ENCODE data around the gene STK24. TPM values are rescaled to one million over a fixed set of nuclear protein-coding genes. Genes with fewer than 3 reads are reported as not detected.
"Not testable (repeated sequence)": the region's sequence is repeated elsewhere in the genome, so short reads cannot be mapped to it uniquely, and the experiment has no call there.

The STK24 gene
- total RNA-seq, 1 donor from 2014 or later: 92.3 TPM

DNA sequence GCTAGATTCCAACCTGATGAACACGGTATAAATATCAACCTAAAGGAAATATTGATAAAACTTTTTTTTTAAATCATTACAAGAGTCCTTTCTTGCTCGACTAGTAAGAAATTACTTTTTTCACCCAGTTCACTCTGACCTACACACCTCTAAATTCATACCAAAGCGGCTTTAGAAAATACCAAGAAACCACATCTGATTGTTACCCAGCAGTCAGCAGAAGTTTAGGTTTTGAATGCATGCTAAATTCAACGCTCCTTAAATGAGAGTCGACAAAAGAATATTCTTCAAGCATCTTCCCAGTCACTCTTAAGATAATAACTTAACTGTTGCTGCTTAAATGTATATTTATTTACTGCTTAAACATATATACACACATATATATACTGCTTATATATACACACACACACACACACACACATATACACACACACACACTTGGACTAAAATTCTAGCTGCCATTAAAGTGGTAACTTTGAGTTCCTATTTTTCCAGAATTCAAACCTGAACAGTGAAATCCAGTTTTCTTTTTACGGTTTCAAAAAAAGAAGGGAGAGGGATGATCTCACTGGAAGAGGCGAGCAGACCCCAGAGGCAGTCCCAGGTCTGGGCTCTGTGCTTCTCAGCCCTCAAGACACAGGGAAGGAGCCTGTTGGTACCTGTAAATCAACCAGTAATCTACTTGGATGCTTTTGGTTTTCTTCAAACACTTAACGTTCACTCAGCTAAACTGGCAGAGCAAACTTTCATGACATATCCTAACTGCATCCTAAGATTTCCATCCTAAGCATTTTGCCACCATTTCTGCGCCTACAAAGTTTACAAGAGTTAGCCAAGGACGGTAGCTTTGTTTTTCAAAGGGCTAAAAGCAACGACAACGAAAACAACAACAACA, 1.7 kb downstream of the STK24 start:
- Mint-ChIP-seq H3K27ac (ENCODE audit: unreplicated experiment) (peak overlapping the region; percentile 95), H3K9me3 (ENCODE audit: unreplicated experiment) (no peaks in the 10 kb centered on the region), H3K27me3 (ENCODE audit: unreplicated experiment) (peaks cover 16% of the 10 kb centered on the region), H3K4me1 (ENCODE audit: unreplicated experiment) (peaks cover 68% of the 10 kb centered on the region), H3K36me3 (ENCODE audit: low read depth, unreplicated experiment) (peaks cover 5% of the 10 kb centered on the region), H3K4me3 (ENCODE audit: unreplicated experiment) (peak overlapping the region; percentile 99)
- TF ChIP-seq, protein P1, sequence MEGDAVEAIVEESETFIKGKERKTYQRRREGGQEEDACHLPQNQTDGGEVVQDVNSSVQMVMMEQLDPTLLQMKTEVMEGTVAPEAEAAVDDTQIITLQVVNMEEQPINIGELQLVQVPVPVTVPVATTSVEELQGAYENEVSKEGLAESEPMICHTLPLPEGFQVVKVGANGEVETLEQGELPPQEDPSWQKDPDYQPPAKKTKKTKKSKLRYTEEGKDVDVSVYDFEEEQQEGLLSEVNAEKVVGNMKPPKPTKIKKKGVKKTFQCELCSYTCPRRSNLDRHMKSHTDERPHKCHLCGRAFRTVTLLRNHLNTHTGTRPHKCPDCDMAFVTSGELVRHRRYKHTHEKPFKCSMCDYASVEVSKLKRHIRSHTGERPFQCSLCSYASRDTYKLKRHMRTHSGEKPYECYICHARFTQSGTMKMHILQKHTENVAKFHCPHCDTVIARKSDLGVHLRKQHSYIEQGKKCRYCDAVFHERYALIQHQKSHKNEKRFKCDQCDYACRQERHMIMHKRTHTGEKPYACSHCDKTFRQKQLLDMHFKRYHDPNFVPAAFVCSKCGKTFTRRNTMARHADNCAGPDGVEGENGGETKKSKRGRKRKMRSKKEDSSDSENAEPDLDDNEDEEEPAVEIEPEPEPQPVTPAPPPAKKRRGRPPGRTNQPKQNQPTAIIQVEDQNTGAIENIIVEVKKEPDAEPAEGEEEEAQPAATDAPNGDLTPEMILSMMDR (IDR thresholded peaks at IDR 0.05; ENCODE audit: unreplicated experiment): no peak
- DNase-seq (ENCODE audit: low spot score): no peak

DNA sequence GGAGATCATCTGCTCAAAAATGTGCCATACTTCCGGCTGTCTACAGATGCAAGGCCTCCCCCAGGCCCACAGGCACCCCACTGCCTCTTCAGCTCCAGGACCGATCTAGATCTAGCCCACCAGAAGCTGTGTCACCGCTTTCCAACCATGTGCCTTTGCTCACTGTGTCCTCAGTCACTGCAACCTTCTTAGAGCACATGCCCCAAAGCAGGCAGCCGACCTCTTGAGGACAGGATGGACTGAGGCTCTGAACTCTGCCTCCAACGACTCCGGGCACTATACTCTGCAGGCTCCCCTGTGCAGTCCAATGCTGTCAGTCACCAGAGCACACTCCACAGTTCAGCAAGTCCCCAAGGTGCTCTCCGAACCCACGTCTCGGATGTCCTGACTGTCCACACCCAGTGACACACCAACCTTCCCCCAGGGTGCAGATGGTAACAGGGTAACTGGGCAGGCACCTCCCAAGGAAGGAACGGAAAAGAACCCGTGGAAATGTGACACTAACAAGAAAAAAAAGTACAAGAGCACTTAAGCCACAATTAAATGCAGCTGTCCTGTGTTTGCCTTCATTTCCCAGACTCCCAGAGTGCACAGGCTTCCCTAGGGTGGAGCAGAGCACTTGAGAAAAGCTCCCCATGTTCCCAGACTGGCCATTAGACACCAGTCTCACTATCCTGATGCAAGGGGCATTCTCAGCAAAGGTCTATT, 4.8 kb downstream of the STK24 start:
- Mint-ChIP-seq H3K9me3 (ENCODE audit: unreplicated experiment) (no peaks in the 10 kb centered on the region), H3K4me1 (ENCODE audit: unreplicated experiment) (peaks cover 63% of the 10 kb centered on the region), H3K36me3 (ENCODE audit: low read depth, unreplicated experiment) (peaks cover 5% of the 10 kb centered on the region), H3K27me3 (ENCODE audit: unreplicated experiment) (peaks cover 8% of the 10 kb centered on the region), H3K27ac (ENCODE audit: unreplicated experiment) (no peak overlapping the region), H3K4me3 (ENCODE audit: unreplicated experiment) (peak overlapping the region; percentile 33)
- no peak for DNase-seq (ENCODE audit: low spot score)
- TF ChIP-seq, protein P1 (IDR thresholded peaks at IDR 0.05; ENCODE audit: unreplicated experiment): no peak

DNA sequence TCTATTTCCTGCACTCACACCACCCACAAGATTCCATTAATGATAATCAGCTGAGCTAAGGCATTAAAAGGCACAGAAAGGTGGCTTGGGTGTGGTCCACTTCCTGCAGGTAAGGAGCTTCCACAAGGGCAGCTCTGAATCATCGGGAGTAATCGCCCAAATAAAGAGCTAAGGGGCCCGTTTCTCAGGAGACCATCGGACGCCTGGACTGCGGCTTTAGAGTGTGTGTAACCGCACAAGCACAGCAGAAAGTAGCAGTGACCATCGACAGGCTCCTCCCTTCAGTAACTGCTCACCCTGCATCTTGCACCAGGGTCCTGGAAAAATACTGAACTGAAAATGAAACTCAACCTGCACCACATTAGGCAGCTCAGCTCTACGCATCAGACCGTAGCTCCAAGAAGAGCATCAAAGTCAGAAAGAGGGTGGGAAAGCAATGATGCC, 6.0 kb downstream of the STK24 start:
- no peak for DNase-seq (ENCODE audit: low spot score)
- no peak overlapping the region for H3K27ac Mint-ChIP-seq (ENCODE audit: unreplicated experiment)
- H3K4me1 Mint-ChIP-seq (ENCODE audit: unreplicated experiment): peaks cover 75% of the 10 kb centered on the region
- H3K27me3 Mint-ChIP-seq (ENCODE audit: unreplicated experiment): peaks cover 8% of the 10 kb centered on the region
- no peaks in the 10 kb centered on the region for H3K9me3 Mint-ChIP-seq (ENCODE audit: unreplicated experiment)
- H3K4me3 Mint-ChIP-seq (ENCODE audit: unreplicated experiment): no peak overlapping the region
- H3K36me3 Mint-ChIP-seq (ENCODE audit: low read depth, unreplicated experiment): peaks cover 5% of the 10 kb centered on the region
- TF ChIP-seq, protein P1 (IDR thresholded peaks at IDR 0.05; ENCODE audit: unreplicated experiment): no peak

DNA sequence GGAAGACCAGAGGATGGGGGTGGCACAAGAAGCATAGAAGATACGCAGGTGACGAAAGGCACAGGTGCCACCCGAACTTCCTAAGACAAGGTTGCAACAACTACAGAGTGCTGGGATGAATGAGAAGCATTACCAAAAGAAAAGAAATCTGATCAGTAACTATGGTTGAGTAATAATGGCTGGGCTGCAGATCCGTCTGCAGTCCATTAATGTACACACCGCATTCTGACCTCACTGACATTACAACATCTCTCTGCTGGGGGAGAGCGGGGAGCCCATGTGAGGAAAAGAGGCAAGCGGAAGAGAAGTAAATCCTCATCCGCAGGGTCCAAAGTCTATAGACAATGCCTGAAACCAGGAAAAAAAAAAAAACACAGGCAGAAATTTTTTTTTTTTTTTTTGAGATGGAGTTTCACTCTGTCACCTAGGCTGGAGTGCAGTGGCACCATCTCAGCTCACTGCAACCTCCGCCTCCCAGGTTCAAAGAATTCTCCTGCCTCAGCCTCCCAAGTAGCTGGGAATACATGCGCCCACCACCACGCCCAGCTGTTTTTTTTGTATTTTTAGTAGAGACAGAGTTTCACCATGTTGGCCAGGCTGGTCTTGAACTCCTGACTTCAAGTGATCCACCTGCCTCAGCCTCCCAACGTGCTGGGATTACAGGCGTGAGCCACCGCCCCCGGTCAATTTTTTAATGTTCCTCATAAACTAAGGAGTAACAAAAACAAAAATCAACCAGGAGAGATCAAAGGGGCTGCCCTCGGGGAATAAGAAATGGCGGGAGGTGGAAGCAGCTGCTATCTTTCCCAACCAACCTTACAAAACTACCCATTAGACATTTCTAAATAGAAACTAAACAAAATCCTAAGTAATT, 7.2 kb downstream of the STK24 start:
- not testable (repeated sequence) for H3K4me3 Mint-ChIP-seq (ENCODE audit: unreplicated experiment); H3K36me3 Mint-ChIP-seq (ENCODE audit: low read depth, unreplicated experiment); DNase-seq (ENCODE audit: low spot score); H3K9me3 Mint-ChIP-seq (ENCODE audit: unreplicated experiment); H3K27me3 Mint-ChIP-seq (ENCODE audit: unreplicated experiment); H3K27ac Mint-ChIP-seq (ENCODE audit: unreplicated experiment)
- peaks cover 71% of the 10 kb centered on the region for H3K4me1 Mint-ChIP-seq (ENCODE audit: unreplicated experiment)

DNA sequence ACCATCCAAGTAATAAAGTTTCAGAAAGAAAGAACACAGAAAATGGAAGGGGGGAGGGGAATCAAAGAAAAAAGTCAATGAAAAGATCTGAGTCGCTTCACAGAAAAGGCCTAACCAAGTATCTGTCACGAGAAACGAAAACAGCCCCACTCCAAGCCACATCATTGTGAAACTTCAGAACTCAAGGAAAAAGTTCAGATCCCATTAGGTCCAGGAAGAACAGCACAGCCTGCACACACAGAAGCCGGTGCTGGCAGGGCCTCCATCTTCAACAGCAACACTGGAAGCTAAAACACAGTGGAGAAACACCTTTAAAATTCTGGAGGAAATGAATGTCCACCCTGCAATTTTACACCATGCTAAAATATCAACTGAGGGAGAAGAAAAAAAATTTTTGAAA, 8.0 kb downstream of the STK24 start:
- Mint-ChIP-seq H3K27ac (ENCODE audit: unreplicated experiment) (no peak overlapping the region), H3K27me3 (ENCODE audit: unreplicated experiment) (peaks cover 3% of the 10 kb centered on the region), H3K9me3 (ENCODE audit: unreplicated experiment) (no peaks in the 10 kb centered on the region), H3K36me3 (ENCODE audit: low read depth, unreplicated experiment) (peaks cover 3% of the 10 kb centered on the region), H3K4me1 (ENCODE audit: unreplicated experiment) (peaks cover 70% of the 10 kb centered on the region), H3K4me3 (ENCODE audit: unreplicated experiment) (no peak overlapping the region)
- TF ChIP-seq, protein P1 (IDR thresholded peaks at IDR 0.05; ENCODE audit: unreplicated experiment): no peak
- no peak for DNase-seq (ENCODE audit: low spot score)

Measured in endothelial cell (in vitro differentiated cells).